HG02870 (cell line): ENCODE measurements around the gene ANKMY2.
"Not testable (repeated sequence)": the region's sequence is repeated elsewhere in the genome, so short reads cannot be mapped to it uniquely, and the experiment has no call there.

ENCODE experiments used
- ATAC-seq: cut with Tn5 transposase; IDR thresholded peaks from one replicate; pipeline ENCODE4 v1.9.1; 2021; ENCODE audit warnings: mild to moderate bottlenecking, moderate library complexity; ENCODE audit not compliant: unreplicated experiment

Gene ANKMY2

GRCh38 chr7:16645593-16646471 lies at the start of gene ANKMY2, which contains the start of gene BZW2:
TSS of gene ANKMY2 (minus strand) at chr7:16645754. CDS start at chr7:16645573, 181 bp downstream.
TSS of gene BZW2 (plus strand) at chr7:16646181. CDS start at chr7:16665444, 19,263 bp downstream.
- ATAC-seq, result peak; percentile 93

DNA sequence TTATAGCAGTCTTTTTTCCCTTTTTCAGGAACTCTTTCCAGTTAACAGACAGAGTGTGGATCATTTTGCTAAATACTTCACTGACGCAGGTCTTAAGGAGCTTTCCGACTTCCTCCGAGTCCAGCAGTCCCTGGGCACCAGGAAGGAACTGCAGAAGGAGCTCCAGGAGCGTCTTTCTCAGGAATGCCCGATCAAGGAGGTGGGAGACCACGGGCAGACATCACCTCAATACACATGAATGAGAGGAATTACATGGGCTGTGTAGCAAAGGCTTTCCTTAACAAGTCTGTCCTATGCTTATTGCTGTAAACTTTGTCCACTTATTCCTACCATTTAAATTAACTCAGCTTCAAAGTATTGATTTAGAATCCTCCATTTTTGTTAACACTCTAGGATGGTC lies 49.3 kb upstream of the ANKMY2 start:
- ATAC-seq, result no peak

GRCh38 chr7:16693601-16694318 lies 48.2 kb upstream of the ANKMY2 start:
- ATAC-seq, result no peak

GRCh38 chr7:16691241-16691640 lies 45.7 kb upstream of the ANKMY2 start:
- ATAC-seq, result no peak

- ATAC-seq, result no peak
These were observed 42.7 kb upstream of the ANKMY2 start for GRCh38 chr7:16688249-16688648.

- no peak for ATAC-seq
These were observed 40.0 kb upstream of the ANKMY2 start for GRCh38 chr7:16685535-16685934.

DNA sequence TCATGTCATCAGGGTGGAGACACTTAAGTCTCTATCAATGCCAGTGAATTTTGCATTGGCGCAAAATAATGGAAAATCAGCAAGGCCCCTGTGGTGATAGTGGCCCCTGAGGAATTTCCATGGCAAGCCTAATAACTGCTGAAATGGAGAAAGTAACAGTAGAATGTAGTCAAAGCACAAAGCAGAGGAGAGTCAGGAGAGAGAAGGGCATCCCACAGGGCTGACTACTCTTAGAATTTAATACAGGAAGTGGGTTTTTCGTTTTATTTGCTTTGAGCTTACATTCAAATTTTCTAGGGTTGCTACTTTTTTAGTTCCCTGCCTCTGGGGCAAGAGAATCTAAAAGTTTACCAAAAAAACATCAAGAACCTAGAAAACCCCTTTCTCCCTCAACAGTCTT lies 39.4 kb upstream of the ANKMY2 start:
- ATAC-seq, result no peak

DNA sequence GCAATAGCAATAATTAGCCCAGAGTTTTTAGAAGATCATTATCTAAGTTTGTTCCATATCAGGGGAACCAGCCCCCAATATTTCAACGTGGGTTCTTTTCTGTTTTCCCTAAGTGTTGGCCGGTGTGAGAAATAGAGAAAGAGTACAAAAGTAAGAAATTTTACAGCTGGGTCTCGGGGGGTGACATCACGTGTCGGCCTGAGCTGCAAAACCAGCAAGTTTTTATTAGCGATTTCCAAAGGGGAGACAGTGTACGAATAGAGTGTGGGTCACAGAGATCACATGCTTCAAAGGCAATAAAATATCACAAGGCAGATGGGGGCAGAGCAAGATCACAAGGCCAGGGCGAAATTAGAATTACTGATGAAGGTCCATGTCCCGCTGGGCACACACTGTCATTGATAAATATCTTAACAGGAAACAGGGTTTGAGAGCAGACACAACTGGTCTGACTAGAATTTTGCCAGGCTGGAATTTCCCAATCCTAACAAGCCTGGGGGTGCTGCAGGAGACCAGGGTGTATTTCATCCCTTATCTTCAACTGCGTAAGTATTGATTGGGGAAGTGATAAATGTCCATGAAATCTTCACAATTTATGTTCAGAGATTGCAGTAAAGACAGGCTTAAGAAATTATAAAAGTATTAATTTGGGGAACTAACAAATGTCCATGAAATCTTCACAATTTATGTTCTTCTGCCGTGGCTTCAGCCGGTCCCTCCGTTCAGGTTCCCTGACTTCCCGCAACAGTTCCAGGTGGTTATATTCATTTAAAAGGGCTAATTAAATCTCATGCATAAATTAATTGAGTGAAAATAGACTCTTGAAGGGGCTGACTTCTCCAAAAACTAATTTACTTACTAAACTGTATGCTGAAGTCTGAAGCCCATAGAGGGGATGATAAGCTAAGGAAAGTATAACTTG lies 33.4 kb upstream of the ANKMY2 start:
- ATAC-seq, result not testable (repeated sequence)

- ATAC-seq, result no peak
These were observed 32.5 kb upstream of the ANKMY2 start for GRCh38 chr7:16677978-16678494.

DNA sequence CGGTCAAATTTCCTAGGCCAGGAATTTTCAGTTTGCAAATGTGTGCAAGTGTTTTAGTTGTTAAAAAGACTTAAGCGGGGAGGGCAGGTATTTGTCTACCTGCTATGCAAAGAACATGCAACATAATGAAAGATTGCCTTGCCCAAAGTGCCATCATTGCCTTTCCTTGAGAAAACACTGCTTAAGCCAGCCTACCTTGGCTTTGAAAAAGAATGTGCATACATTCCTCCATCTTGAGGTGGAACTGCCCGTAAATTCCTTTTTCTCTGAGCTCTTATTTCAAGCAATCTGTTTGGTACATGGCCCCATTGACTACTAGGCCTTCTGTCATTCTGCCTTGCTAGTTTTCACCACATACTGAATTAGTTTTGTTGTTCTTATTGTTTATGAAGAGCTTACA lies 29.7 kb upstream of the ANKMY2 start:
- ATAC-seq, result no peak

- no peak for ATAC-seq
These were observed 26.3 kb upstream of the ANKMY2 start for GRCh38 chr7:16671811-16672210.

DNA sequence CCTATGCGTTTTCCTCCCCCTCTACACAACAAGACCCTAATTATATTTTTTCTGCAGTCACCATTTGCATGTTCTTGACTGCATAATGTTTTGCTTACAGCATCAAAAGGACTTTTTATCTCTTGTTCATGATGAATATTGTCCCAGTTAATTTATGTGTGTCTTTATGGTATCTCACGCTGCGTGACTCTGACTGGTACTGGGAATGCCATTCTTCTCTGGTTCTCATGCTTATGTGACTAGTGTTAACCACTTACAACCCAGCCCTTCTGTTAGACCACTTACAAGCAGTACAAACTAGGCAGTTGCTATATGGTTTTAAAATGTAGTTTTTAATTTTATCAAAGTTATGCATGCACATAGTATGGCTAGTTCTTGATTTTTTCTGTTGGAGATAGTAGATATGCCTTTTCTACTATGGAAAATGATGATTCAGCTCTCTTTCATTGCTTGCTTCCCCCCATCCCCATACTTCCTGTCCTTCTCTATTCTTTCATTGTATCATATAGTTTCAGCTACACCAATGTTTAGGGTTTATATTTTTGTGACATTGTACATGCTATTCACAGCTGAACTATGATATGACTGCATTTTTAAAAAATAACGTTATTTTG lies 25.3 kb upstream of the ANKMY2 start:
- no peak for ATAC-seq

GRCh38 chr7:16670021-16670420 lies 24.5 kb upstream of the ANKMY2 start:
- ATAC-seq, result no peak

DNA sequence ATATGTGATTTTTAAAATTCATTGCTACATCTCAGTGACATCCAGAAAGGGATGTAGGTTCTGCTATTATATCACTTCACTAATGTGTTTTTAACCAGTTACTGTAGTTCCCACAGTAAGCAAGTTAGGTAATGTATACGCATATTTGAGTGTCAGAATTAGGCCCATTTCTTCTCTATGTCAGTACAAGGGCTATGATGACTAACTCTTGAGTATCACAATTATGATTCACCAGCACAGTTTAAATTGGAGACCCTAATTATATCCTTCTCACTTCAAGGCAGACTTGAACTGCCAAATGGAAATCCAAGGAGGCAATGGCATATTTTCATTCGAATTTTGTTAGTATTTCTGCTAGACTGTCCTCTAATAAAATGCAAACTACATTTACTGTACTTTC lies 24.0 kb upstream of the ANKMY2 start:
- ATAC-seq, result no peak

DNA sequence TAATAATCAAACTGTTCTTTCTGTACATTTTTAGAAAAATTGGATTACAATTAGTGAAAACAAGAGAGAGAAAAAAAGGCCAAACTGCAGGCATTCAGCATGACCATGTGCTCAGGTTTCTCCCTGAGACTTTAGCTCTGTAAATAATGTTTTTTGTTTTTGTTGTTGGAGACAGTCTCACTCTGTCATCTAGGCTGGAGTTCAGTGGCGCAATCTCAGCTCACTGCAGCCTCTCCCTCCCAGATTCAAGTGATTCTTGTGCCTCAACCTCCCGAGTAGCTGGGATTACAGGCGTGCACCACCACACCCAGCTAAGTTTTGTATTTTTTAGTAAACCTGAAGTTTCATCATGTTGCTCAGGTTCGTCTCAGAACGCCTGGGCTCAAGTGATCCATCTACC lies 23.4 kb upstream of the ANKMY2 start:
- ATAC-seq, result no peak

DNA sequence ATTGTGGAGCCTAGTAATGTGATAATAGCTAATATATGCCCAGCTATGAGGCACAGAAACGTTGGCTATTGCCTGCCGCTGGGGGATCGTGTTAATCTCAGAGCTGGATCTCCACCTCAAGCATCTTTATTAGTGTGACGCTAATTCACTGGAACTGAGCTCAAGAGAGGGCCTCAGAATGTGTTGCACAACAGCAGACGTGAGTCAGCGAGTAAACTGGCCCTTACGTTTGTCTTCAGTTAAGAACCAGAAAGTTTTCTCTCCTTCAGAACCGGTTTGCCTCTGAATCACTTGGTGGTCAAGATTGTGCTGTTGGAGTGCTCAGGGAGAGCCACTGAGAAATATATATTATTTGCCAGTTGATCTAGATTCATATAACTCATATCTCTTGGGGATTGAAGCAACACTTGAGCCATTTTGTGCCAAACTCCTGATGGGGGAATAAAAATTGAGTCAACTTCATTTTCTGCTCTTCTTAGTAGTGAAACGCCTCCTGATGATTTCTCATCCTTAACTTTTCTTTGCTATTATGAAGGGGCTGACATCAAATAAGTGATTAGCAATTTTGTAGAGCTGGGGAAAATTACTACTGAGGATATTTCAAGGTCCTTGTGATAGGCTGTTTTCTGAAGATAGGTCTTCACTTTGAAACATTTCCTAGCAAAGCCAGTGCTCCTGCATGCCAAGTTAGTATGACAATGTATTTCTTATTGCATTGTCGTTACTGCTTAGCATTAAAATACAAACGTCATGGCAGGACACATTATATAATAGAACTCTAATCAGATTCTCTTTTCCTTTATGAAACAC lies 22.7 kb upstream of the ANKMY2 start:
- ATAC-seq, result no peak

DNA sequence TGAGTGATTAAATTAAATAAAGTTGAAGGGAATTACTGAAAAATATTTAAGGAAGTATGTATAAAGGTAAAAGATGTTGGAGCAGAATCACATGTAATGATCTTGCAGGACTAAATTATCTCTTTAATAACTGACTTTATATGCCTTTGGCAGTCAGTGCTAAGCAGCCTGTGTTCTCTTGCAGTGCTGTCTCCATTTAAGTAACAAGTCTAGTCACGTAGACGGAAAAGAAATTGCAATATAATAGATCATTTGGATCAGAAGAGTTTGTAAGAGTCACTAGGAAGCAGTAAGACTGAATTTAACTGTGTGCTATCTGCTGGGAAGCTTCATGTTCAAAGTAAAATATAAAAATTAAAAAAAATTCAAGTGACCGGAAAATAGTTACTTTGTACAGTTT lies 21.8 kb upstream of the ANKMY2 start:
- no peak for ATAC-seq

DNA sequence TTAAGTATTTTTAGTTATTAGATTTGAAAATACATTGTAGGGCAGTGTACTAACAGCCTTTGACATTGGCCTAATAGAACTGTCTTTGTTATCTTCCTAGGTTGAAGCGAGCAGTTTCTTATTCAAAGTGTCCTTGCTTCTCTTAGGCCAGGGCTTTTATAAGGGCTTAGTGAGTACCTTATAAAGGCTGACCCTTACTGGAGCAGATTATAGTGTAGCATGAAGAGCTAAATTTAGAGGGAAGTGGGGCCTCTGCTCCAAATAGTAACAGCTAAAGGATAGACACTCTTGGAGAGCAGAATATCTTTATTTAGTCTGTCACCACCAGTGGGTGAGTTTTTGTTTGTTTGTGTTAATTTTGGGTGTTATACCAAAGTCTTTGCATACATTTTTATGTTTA lies 16.4 kb upstream of the ANKMY2 start:
- ATAC-seq, result no peak

DNA sequence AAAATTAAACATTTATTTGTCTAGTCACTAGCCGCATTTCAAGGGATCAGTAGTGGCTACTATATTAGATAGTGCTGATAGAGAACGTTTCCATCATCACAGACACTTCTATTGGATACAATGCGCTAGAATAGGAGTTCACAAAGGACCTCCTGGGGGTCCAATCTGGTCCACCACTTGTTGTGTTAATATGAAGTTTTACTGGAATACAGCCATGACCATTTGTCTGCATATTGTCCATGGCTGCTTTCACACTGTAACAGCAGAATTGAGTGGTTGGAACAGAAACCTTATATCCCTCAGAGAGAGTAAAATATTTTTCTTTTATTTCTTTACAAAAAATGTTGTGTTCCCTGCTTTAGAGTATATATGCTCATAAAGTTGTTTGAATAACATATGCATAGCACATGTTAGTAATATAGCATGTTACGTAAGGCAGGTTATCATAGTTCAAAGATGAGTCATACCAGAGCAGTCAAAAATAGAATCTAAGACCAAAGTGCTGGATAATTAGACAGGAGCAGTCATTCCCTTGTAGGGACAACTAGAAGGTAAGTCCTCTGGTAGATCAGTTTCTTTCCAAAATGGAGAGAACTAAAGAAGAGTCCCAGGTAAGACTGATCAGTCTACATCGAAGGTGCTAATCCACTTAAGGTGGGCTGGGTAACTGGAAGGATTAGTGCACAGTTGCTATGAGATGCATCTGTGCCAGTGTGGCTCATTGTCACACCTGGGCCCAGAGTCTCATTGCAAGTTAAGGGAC lies 15.3 kb upstream of the ANKMY2 start:
- ATAC-seq, result no peak
